GM18907 (cell line): ENCODE results near the gene EXOC4.
"Not testable (repeated sequence)": the region's sequence is repeated elsewhere in the genome, so short reads cannot be mapped to it uniquely, and the experiment has no call there.

Experiments used
- ATAC-seq: cut with Tn5 transposase; IDR thresholded peaks from one replicate; pipeline ENCODE4 v1.9.1; 2021; ENCODE audit warnings: mild to moderate bottlenecking, moderate library complexity; ENCODE audit not compliant: unreplicated experiment

The EXOC4 gene

DNA sequence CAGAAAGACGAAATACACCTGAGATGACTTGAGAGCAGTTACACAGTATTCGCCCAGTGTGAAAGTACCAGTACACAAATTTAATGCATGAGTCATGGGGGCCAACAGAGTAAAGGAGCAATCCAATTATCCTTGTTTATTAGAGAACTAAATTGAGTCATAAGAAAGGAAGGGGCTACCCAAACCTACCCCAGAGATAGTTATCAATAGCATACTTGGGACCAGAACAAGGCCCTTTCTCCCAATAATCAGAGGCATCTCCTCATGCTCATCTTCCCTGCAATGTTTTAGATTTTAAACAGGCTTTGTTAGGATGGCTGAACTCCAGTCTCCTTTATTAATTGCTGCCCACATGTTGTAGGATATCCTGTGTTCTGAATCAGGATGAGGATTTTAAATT, 634.6 kb downstream of the EXOC4 start:
- no peak for ATAC-seq

DNA sequence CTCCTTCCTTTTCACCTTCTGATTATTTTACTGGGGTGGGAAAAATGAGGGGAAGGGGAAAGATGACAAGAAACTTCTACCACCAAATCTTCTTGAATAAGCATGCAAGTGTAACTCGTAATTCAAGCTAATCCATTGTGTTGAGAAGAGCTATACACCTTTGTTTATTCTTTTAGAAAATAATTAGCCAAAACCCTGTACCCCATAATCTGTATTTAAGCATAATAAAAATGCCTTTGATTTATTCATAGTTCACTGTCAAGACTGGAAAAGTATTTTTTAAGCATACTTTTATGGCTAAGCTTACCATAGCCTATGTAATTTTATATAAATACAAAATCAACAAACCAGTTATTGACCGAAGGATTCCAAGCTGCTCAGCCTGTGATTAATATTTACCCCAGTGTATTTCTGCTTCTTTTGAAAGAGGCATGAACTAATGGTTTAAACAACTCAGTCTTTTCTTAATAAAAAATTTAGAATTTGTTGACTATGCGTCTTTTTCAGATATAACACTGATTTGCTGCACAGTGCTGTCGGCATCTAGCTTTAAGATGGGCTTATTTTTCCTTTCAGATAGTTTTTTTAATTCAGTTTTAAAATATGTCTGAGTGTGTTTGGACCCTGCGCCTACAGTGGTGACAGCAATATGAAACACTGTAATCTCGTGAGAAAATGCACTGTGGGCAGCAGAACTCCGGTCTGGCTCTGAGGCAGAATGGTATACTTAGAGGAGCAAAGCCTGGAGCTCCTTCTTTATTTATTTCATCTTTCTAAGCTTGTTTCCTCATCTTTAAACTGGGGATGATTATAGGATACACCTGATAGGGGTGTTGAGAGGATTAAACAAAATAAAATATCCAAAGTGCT, 635.4 kb downstream of the EXOC4 start:
- ATAC-seq, result no peak

DNA sequence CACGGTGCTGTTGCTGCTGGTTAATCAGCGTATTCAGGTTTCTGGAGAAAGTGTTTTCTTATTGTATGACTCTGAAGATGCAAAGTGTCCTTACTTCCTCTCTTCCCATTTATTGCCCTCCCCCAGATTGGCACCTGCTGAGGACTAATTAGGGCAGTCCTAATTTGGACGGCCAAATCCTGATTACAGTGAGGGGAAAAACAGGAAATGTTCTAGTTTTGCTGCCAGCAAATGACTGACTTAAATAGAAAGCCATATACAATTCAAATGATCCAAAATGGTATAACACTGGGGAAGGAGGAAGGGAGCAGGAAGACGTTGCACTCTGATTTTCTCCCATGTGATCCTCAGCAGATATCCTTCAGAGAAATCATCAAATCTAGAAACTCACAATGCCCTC, 651.9 kb downstream of the EXOC4 start:
- ATAC-seq, result no peak

DNA sequence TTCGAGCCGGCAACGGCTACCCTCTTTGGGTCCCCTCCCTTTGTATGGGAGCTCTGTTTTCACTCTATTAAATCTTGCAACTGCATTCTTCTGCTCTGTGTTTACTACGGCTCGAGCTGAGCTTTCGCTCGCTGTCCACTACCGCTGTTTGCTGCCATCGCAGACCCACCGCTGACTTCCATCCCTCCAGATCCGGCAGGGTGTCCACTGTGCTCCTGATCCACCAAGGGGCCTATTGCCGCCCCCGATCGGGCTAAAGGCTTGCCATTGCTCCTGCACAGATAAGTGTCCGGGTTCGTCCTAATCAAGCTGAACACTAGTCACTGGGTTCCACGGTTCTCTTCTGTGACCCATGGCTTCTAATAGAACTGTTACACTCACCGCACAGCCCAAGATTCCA, 653.7 kb downstream of the EXOC4 start:
- ATAC-seq, result not testable (repeated sequence)

DNA sequence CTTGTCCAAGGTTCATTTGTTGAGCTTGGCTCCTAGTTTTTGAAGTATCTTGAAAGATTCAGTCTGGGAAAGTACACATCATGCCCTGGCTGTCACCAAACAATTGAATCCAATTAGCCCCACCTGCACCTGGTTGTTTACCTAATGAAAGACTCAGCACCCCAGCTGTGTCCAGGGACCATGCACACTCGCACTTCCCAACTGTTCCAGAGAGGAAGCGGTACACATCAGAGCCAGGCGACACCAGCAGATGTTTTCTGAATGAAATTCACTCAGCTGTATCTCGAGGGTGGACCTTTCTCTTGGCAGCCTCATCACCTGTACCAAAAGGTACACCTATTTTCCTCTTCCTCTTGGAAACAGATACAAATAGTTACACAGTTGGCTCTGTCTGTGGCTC, 657.9 kb downstream of the EXOC4 start:
- no peak for ATAC-seq

DNA sequence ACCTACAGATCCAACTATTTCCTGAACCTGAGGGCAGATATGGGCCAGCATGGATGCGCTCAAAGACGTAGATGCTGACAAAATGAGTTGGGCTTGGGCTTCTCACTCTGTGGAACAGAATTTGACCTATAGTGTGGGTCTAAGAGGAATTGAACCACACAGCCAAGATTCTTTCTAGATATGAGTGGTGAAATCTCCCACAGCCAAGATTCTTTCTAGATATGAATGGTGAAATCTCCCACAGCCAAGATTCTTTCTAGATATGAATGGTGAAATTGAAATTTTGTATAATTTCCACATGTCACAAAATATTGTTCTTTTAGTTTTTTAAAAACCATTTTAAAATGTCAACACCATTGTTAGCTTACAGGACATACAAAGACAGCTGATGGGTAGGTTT, 658.8 kb downstream of the EXOC4 start:
- ATAC-seq, result no peak

DNA sequence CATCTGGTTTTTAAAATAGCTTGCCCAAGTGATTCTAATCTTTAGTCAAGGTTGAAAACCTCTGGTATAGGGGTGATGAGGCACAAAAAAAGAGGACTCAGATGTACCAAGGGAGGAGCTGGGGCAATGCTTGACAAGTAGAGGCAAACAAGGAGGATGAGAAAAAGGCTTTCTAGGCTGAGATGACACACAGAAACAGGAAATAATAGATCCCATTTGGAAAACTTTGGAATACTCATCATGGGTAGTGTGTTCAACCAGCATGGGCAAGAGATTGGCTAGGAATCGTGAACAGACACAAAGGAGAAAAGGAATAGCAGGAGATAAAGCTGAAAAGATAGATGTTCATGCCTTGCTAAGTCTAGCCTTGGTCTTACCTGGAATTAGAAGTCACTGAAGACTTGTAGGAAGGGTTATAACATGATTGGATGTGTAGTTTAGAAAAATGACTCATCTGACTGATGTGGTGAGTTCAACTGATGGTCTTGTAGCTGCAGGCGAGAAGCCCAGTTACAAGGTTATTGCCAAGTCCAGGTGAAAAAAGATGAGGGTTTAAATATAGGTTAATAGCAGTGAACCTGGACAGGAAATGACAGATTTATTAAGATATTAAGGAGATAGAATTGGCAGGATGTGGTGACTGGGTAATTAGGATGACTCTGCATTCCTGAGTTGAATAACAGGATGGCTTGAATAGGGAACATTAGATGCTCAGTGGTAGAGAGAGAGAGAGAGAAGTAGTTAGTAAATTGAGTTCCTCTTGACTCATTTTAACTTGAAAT, 660.2 kb downstream of the EXOC4 start:
- no peak for ATAC-seq

DNA sequence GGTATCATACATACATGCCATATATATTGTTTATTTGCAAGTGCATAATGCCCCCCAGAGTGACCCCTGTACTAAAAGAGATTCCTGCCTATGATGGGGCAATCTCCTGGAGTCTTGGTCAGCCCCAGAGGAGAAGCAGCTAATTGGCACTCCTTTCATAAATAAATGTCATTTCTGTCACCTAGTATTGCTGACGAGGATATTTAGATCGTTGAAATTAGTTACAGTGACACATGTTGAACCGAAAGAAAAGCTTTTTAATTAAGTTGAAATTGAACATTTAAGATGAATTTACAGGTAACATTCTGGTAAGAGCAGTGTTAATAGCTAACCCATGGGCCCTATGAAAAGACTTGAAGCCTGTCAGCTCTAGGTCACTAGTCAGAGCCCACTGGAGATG, 663.7 kb downstream of the EXOC4 start:
- ATAC-seq, result no peak

DNA sequence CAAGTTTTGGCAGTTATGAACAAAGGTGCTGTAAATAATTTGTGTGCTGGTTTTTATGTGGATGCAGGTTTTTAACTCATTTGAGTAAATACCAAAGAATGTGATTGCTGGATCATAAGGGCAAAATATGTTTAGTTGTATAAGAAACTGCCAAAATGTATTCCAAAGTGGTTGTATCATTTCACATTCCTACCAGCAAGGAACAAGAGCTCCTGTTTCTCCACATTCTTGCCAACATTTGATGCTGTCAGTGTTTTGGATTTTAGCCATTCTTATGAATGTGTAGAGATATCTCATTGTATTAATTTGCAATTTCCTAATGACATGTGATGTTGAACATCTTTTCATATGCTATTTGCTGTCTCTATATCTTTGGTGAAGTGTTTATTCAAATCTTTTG, 666.9 kb downstream of the EXOC4 start:
- no peak for ATAC-seq

DNA sequence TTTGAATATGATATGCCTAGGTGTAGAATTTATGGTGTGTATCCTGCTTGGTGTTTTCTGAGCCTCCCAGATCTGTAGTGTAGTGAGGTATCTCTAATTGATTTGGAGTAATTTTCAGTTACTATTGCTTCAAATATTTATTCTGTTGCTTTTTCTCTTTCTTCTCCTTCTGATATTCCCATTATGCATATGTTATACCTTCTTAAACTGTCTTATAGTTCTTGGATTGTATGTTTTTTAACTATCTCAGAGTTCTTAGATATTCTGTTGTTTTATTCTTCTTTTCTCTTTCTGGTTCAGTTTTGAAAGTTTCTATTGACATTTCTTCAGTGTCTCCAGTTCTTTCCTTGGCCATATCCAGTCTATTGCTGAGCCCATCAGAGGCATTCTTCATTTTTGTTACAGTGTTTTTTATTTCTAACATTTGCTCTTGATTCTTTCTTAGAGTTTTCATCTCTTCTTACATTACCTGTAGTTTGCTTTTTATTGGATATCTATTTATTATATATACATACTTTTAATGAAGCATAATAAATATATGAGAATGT, 668.8 kb downstream of the EXOC4 start:
- no peak for ATAC-seq

DNA sequence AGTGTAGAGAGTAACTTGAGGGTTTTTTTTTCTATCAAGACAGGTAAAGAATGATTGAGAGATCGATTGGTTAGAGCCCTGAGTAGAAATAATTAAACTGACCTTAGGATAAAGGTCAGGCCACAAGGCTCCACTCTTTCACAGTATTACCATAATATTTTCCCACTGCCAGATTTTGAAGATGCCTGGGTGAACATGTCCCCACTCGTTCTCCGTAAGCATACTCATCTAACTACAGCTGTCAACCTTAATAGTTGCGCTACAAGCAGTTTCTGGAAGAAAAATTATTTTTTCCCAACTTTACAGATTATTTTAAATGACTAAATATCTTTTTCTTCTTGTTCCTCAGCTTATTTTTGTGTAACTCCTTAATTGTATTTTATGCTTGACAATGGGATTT, 671.1 kb downstream of the EXOC4 start:
- ATAC-seq, result no peak

DNA sequence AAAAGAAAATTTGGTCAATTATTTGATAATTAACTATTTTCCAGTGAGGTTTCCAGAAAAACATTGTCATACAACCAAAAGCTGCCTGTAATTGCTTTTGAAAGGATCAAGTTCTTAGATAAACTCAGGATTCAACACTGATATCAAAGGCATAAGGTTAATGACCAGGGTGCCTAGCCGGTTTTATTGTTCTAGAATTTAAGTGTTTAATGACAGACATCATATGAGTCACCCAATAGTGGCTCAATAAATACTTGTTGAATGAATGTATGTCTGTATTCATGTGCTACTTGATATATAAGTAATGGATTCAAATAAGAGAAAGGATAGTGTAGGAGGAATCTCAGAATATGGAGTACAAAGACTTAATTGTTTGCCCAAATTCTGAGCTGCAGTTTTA, 678.2 kb downstream of the EXOC4 start:
- no peak for ATAC-seq

DNA sequence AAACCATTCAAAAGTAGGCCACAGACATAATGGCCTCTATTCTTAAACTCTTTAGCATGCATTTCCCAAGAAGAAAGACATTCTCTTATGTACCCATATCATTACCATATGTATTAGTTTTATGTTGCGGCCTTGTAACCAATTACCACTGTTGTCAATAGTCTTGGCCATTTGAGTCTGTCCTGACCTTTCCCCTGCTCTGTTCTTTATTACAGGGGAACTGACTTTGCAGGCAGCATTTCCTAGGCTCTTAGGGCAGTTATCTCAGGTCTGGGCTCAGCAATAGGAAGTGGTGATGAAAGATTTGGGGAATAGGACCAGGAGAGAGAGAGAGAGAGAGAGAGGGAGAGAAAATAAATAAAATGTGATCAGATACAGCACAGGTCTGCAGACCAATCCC, 679.7 kb downstream of the EXOC4 start:
- no peak for ATAC-seq

DNA sequence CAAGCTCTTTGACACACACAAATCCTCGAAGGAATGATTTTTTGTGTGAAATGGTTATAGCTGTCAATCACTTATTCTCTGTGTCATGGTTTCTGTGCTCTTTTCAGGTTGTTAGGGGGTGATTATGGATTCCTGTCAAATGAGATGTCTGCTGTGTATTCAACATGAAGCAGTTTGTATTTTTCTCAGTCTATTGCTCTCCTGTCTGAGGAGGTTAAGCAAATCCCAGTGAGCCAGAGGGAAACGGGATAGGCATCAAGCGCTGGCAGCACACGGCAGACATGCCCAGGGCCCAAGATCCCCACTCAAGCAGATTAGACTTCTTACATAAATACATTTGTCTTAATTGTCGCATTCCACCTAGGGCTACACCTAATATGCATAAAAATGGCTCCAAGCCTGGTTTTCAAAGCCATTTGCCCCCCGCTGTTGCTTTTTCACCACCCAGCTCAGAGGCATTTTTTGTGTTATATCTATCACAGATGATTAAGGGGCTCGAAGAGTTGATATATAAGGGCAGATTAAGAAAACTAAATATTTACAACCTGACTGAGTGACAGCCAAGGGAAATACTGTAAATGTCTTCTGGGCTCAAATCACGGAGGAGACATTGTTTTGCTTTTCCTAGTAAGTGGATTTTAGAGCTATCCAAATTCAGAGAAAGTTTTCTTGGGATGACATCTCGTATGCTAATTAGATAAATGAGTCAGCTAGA, 681.5 kb downstream of the EXOC4 start:
- ATAC-seq, result no peak

DNA sequence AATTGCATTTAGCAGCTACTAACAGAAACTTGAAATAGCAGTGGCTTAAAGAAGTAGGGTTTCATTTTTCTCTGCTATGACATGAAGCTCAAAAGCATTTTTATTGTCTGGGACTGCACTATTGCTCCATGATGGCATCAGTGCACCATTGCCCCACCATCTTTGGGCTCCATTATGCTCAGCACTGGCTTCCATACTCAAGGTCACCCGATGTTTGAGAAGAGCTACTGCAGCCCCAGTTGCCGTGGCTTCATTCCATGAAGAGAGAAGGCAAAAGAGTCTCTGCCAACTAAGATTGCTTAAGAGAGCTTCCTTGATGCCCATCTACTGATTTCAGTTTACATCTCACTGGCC, 682.1 kb downstream of the EXOC4 start:
- ATAC-seq, result no peak

DNA sequence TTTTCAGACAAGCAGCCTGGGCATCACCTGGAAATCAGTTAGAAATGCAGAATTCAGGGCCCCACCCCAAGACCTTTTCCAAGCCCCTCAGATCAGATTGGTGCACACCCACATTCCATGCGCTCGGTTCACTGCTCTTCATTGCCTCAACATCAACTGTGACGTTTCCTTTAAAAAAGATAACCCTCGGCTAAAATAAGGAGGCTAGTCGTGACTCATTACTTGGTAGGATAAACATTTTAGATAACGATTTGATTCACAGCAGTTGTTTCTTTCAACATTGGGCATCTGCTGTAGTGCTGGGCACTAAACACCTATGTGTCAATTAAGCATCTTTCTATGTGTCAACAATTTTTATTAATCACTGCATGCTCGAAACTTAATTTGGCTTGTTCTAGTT, 683.2 kb downstream of the EXOC4 start:
- no peak for ATAC-seq

DNA sequence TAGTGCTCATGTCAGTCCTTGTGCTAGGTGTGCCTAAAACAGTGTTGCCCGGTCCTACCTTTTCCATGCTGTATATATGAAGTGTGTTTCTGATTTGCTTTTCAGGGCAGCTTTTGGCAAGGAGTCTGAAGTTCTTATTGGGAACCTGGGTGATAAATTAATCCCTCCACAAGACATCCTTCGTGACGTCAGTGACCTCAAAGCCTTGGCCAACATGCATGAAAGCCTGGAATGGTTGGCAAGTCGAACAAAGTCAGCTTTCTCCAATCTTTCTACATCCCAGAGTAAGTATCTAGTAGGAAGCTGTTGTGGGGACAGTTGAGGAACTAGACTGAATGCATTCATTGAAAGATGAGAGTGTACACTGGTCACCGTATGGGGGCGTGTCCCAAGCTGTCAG, 684.9 kb downstream of the EXOC4 start:
- ATAC-seq, result no peak

DNA sequence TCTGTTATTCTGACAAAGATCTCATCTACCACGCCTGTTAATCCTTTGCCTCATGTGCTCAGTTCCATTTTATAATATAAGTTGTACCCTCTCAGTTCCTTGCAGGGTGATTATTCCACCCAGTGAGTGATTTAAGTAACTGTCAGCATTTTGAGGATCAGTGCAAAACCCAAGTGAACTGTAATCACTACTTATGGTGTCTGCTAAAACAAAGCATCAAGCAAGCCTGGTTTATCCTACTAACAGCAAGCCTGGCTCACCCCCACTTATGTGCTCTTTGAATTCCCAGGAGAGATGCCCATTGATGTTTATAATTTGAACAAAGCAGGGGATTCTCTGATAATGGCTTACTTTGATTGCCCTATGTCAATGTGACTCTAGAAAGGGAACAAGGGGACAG, 687.5 kb downstream of the EXOC4 start:
- ATAC-seq, result no peak

DNA sequence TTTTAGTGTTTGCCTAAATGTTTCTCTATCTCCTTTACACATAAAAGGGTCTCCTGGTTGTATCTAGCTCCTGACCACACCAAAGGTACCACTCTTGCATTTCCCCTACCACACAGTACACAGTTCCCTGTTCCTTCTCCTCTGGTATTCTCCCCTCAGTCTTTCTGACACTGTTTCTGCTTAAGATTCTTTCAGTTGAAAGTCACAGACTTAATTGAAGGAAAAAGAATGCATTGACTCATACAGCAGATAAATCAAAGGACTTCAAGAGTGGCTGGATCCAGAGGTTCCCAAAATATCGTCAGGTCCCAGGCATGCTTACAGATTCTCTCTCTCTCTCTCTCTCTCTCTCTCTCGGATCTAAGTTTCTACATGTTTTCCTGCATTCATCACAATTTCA, 688.6 kb downstream of the EXOC4 start:
- ATAC-seq, result no peak

DNA sequence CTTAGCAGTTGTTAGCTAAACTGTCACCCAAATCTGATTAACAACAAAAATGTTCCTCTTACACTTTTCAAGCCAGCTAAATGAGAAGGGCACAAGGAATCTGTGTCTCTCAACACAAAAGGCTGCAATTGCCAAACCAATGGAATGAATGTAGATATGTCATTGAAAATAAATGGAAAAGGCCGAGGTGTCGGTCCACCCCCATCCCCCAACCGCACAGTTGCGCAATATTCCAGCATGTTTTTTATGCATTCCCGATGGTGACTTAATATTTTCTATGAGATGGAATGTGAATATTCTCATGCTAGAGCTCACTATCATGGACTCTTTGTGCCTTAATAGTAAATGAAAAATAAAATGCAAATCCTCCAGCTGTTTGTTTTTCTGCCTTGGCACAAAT, 692.6 kb downstream of the EXOC4 start:
- no peak for ATAC-seq

DNA sequence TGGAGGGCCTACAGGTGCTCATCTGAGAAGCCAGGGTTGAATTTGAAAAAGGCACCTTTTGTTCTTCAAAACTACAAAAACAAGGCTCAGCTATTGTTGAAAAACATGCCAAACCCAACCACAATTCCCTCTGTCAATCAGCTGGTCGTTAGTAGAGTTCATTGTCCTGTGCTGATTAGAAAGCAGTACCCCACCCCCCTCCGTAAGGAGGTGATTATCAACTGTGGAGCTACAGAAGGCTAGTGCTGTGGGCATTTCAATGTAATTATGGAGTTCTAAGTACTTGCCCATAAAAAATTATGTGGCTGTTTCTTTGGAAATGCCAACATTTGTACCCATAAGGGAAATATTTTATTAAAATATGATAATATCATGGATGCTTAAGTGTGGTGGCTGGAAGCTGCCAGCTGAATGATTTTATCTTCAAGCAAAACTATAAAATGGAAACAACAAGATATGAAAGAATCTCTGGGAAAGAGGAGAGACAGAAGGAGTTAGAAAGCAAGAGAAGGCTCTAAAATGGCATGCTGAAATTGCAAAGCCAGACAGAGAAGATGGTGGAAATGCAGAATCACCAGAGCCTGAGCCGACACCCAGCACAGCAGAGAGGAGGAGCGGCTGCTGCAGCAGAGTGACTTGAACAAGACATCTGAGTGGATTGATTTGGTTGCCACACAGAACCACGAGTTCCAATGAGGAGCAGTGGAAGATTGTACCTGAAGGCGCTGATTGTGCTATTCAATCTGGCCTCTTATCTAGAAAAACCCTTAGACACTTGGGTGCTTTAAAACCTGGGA, 694.8 kb downstream of the EXOC4 start:
- no peak for ATAC-seq
